Measurements from ENCODE around the gene PPP1R13L.

Gene PPP1R13L

DNA sequence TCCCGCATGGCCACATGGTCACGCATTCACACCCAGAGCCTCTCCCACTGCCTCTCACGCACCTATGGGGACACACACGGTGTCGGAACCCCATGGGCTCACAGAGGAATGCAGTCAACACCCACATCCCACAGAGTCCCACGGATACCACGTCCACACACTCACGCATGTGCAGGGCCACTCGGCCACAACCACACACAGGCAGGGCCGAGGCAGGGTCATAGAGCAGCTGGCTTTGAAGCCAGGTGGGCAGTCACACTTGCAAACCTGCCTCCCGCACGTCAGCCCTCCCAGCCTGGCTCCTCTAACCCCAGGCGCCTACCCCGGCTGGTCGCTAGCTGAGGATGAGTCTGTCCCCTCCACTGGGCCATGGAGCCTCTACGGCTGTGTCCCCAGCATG, 42.6 kb downstream of the PPP1R13L start:
- Histone ChIP-seq H3K27ac (no peak overlapping the region), H3K4me1 (ENCODE audit: control insufficient read depth in 1 of 2, insufficient read depth in 1 of 2, low read depth in 1 of 2, low read length in 1 of 2) (no peaks in the 10 kb centered on the region), H3K4me3 (ENCODE audit: low read depth in 1 of 2, low read length in 1 of 2) (no peak overlapping the region), H3K27me3 (no peaks in the 10 kb centered on the region), H3K9me3 (no peaks in the 10 kb centered on the region), H3K36me3 (peaks cover 7% of the 10 kb centered on the region)
- TF ChIP-seq CTCF (IDR thresholded peaks at IDR 0.05): no peak

DNA sequence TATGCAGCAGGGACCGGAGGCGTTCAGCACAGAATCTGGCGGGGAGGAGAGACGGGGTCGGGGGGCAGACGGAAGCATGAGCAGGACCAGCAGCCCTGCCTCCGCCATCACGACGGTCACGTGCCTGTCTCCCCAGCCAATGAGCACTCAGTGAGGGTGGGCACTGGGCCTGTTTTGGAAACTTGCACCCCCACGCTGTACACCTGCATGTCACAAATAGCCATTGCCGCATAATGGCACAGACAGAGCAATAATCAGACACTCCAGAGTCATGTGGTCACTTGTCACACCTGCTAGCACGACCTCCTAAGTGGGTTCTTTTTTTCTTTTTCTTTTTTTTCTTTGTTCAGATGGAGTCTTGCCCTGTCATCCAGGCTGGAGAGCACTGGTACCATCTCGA, 43.3 kb downstream of the PPP1R13L start:
- peaks cover 7% of the 10 kb centered on the region for H3K36me3 ChIP-seq
- H3K9me3 ChIP-seq: no peaks in the 10 kb centered on the region
- no peak overlapping the region for H3K4me3 ChIP-seq (ENCODE audit: low read depth in 1 of 2, low read length in 1 of 2)
- no peak for TF ChIP-seq CTCF (IDR thresholded peaks at IDR 0.05)
- no peak overlapping the region for H3K27ac ChIP-seq
- H3K4me1 ChIP-seq (ENCODE audit: control insufficient read depth in 1 of 2, insufficient read depth in 1 of 2, low read depth in 1 of 2, low read length in 1 of 2): no peaks in the 10 kb centered on the region
- H3K27me3 ChIP-seq: no peaks in the 10 kb centered on the region

DNA sequence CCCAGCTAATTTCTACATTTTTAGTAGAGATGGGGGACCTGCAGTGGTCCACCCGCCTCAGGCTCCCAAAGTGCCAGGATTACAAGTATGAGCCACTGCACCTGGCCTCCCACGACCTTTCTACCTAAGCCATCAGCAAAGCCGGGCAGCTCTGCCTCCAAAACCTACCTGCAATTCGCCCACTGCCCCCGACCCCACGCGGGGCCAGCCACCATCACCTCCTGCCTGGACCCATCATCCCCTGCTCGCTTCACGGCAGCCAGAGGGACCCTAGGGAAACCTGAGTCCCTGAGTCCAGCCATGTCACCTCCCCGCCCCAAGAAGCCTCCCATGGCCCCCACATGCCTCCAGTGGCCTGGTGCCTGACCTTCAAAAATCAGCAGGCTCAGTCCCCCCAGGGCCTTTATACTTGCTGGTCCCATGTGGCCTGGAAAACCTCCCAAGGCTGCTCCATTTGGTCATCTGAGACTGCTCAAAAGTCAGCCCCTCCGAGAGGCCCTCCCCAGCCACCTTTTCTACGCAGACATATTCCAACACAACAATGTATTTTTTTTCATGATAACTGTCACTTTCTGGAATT, 46.6 kb downstream of the PPP1R13L start:
- Histone ChIP-seq H3K27me3 (no peaks in the 10 kb centered on the region), H3K4me3 (ENCODE audit: low read depth in 1 of 2, low read length in 1 of 2) (no peak overlapping the region), H3K36me3 (peaks cover 5% of the 10 kb centered on the region), H3K4me1 (ENCODE audit: control insufficient read depth in 1 of 2, insufficient read depth in 1 of 2, low read depth in 1 of 2, low read length in 1 of 2) (no peaks in the 10 kb centered on the region), H3K27ac (no peak overlapping the region), H3K9me3 (no peaks in the 10 kb centered on the region)
- no peak for TF ChIP-seq CTCF (IDR thresholded peaks at IDR 0.05)

DNA sequence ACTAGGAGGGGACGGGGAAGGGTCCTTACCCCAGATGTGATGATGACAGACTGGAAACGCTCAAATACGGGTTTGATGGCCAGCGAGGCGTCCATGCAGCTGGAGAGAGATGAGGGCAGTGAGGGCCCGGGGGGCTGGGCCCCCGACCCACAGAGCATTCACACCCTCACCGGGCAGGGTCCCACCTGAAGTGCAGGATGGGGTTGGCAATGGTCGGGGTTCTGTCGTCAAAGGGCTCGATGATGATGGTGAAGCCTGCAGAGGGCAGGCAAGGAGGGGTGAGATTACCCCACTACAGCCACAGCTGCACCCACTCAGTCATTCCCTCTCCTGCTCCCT, 47.5 kb downstream of the PPP1R13L start:
- H3K27ac ChIP-seq: no peak overlapping the region
- H3K4me1 ChIP-seq (ENCODE audit: control insufficient read depth in 1 of 2, insufficient read depth in 1 of 2, low read depth in 1 of 2, low read length in 1 of 2): no peaks in the 10 kb centered on the region
- no peak overlapping the region for H3K4me3 ChIP-seq (ENCODE audit: low read depth in 1 of 2, low read length in 1 of 2)
- H3K36me3 ChIP-seq: peaks cover 11% of the 10 kb centered on the region
- no peak for TF ChIP-seq CTCF (IDR thresholded peaks at IDR 0.05)
- no peaks in the 10 kb centered on the region for H3K27me3 ChIP-seq
- H3K9me3 ChIP-seq: no peaks in the 10 kb centered on the region

DNA sequence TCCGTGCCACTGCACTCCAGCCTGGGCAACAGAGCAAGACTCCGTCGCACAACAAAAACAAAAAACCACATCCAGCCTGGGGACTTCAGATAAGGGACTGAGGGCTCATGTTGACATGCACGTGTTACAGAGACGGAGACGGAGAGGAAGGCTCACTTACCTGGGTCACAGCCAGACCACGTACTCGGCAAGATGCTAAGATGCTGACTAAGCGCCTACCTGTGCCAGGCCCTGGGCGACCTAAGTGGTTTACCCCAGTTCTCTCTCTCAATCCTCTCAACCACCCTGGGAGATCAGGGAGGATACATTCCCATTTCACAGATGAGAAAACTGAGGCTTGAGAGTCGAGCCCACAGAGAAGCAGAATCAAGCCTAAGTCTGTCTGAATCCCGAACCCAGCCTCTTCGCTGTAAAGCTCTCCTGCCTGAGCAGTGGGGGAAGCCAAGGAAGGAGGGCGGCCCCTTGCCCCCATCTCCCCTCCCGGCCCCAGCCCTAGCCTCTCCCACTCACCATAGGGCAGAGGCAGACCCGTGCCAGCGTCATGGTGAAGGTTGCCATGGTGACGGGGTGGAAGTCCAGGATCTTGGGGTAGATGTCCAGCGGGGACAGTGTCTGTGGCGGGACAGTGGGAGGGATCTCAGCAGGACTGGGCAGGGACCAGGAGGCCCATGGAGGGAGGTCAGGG, 48.0 kb downstream of the PPP1R13L start:
- Histone ChIP-seq H3K4me1 (ENCODE audit: control insufficient read depth in 1 of 2, insufficient read depth in 1 of 2, low read depth in 1 of 2, low read length in 1 of 2) (no peaks in the 10 kb centered on the region), H3K27ac (no peak overlapping the region), H3K36me3 (peaks cover 16% of the 10 kb centered on the region), H3K27me3 (no peaks in the 10 kb centered on the region), H3K4me3 (ENCODE audit: low read depth in 1 of 2, low read length in 1 of 2) (no peak overlapping the region), H3K9me3 (no peaks in the 10 kb centered on the region)
- no peak for TF ChIP-seq CTCF (IDR thresholded peaks at IDR 0.05)

All from neutrophil (primary cell).